Measurements from ENCODE around the gene LHFPL4.
A peak's percentile ranks its signal among the peaks of the same experiment; 100 is the strongest.
"Not testable (repeated sequence)": the region's sequence is repeated elsewhere in the genome, so short reads cannot be mapped to it uniquely, and the experiment has no call there.

The LHFPL4 gene

GRCh38 chr3:9553021-9553947 is at the start of gene LHFPL4:
LHFPL4 (minus strand) TSS chr3:9553822; CDS start chr3:9552679, 1,143 bp downstream.
- DNase-seq (ENCODE audit: low read depth, low spot score): no peak

- DNase-seq (ENCODE audit: low read depth, low spot score): no peak
These were observed 49.0 kb upstream of the LHFPL4 start for GRCh38 chr3:9602620-9603019.

- not testable (repeated sequence) for DNase-seq (ENCODE audit: low read depth, low spot score)
These were observed 47.5 kb upstream of the LHFPL4 start for GRCh38 chr3:9601006-9601581.

- DNase-seq (ENCODE audit: low read depth, low spot score): peak; percentile 64
These were observed 47.0 kb upstream of the LHFPL4 start for GRCh38 chr3:9600597-9600996.

- DNase-seq (ENCODE audit: low read depth, low spot score): no peak
These were observed 45.3 kb upstream of the LHFPL4 start for GRCh38 chr3:9598783-9599387.

- DNase-seq (ENCODE audit: low read depth, low spot score): no peak
These were observed 42.3 kb upstream of the LHFPL4 start for GRCh38 chr3:9595877-9596276.

- not testable (repeated sequence) for DNase-seq (ENCODE audit: low read depth, low spot score)
These were observed 38.2 kb upstream of the LHFPL4 start for GRCh38 chr3:9591781-9592180.

GRCh38 chr3:9590282-9590791 is 36.7 kb upstream of the LHFPL4 start:
- no peak for DNase-seq (ENCODE audit: low read depth, low spot score)

- DNase-seq (ENCODE audit: low read depth, low spot score): no peak
These were observed 30.2 kb upstream of the LHFPL4 start for GRCh38 chr3:9583792-9584191.

GRCh38 chr3:9583371-9583770 is 29.7 kb upstream of the LHFPL4 start:
- no peak for DNase-seq (ENCODE audit: low read depth, low spot score)

GRCh38 chr3:9582332-9582731 is 28.7 kb upstream of the LHFPL4 start:
- DNase-seq (ENCODE audit: low read depth, low spot score): no peak

GRCh38 chr3:9581742-9582141 is 28.1 kb upstream of the LHFPL4 start:
- DNase-seq (ENCODE audit: low read depth, low spot score): no peak

GRCh38 chr3:9569054-9569453 is 15.4 kb upstream of the LHFPL4 start:
- DNase-seq (ENCODE audit: low read depth, low spot score): no peak

GRCh38 chr3:9565316-9565715 is 11.7 kb upstream of the LHFPL4 start:
- DNase-seq (ENCODE audit: low read depth, low spot score): no peak

GRCh38 chr3:9563851-9564250 is 10.2 kb upstream of the LHFPL4 start:
- DNase-seq (ENCODE audit: low read depth, low spot score): no peak

GRCh38 chr3:9560056-9560455 is 6.4 kb upstream of the LHFPL4 start:
- not testable (repeated sequence) for DNase-seq (ENCODE audit: low read depth, low spot score)

- DNase-seq (ENCODE audit: low read depth, low spot score): no peak
These were observed 409 bp upstream of the LHFPL4 start for GRCh38 chr3:9553948-9554513.

- peak; percentile 86 for DNase-seq (ENCODE audit: low read depth, low spot score)
These were observed 1.2 kb downstream of the LHFPL4 start for GRCh38 chr3:9552252-9552999.

GRCh38 chr3:9550999-9551398 is 2.6 kb downstream of the LHFPL4 start:
- DNase-seq (ENCODE audit: low read depth, low spot score): no peak

GRCh38 chr3:9549600-9549999 is 4.0 kb downstream of the LHFPL4 start:
- no peak for DNase-seq (ENCODE audit: low read depth, low spot score)

GRCh38 chr3:9548991-9549390 is 4.6 kb downstream of the LHFPL4 start:
- no peak for DNase-seq (ENCODE audit: low read depth, low spot score)
